ENCODE results near the gene UBE2QL1.

The UBE2QL1 gene

GRCh38 chr5:6496636-6497035 lies 48.0 kb downstream of the UBE2QL1 start:
- DNase-seq (ENCODE audit: low spot score), result no peak
- no peak for TF ChIP-seq CTCF (IDR thresholded peaks at IDR 0.05; ENCODE audit: extremely low read depth, missing control alignments)

GRCh38 chr5:6497262-6497661 lies 48.6 kb downstream of the UBE2QL1 start:
- no peak for TF ChIP-seq CTCF (IDR thresholded peaks at IDR 0.05; ENCODE audit: extremely low read depth, missing control alignments)
- DNase-seq (ENCODE audit: low spot score), result no peak

GRCh38 chr5:6498968-6499367 lies 50.3 kb downstream of the UBE2QL1 start:
- no peak for DNase-seq (ENCODE audit: low spot score)
- no peak for TF ChIP-seq CTCF (IDR thresholded peaks at IDR 0.05; ENCODE audit: extremely low read depth, missing control alignments)

GRCh38 chr5:6501701-6502100 lies 53.0 kb downstream of the UBE2QL1 start:
- no peak for TF ChIP-seq CTCF (IDR thresholded peaks at IDR 0.05; ENCODE audit: extremely low read depth, missing control alignments)
- DNase-seq (ENCODE audit: low spot score), result no peak

GRCh38 chr5:6502421-6502820 lies 53.8 kb downstream of the UBE2QL1 start:
- no peak for TF ChIP-seq CTCF (IDR thresholded peaks at IDR 0.05; ENCODE audit: extremely low read depth, missing control alignments)
- no peak for DNase-seq (ENCODE audit: low spot score)

- TF ChIP-seq CTCF (IDR thresholded peaks at IDR 0.05; ENCODE audit: extremely low read depth, missing control alignments), result no peak
- DNase-seq (ENCODE audit: low spot score), result no peak
These were observed 54.7 kb downstream of the UBE2QL1 start for GRCh38 chr5:6503342-6503741.

- no peak for DNase-seq (ENCODE audit: low spot score)
- TF ChIP-seq CTCF (IDR thresholded peaks at IDR 0.05; ENCODE audit: extremely low read depth, missing control alignments), result no peak
These were observed 56.2 kb downstream of the UBE2QL1 start for GRCh38 chr5:6504677-6505415.

Data from GM20000 (cell line).